KOPT-K1 (cell line): ENCODE results near the gene GATAD1.
"Not testable (repeated sequence)": the region's sequence is repeated elsewhere in the genome, so short reads cannot be mapped to it uniquely, and the experiment has no call there.

Source experiments
- H3K27ac ChIP-seq: fragments of 200-600 bp; sonication (generic); 2 replicates; pipeline ENCODE4 v1.5.1; 2016; ENCODE audit warnings: antibody characterized with exemption, mild to moderate bottlenecking, low read depth, low read length; ENCODE audit not compliant: poor library complexity, severe bottlenecking
- H3K36me3 ChIP-seq: fragments of 200-600 bp; sonication (generic); 2 replicates; pipeline ENCODE4 v1.5.1; 2017; ENCODE audit warnings: antibody characterized with exemption, mild to moderate bottlenecking, low read length, moderate library complexity; ENCODE audit not compliant: insufficient read depth
- H3K9me3 ChIP-seq: fragments of 200-600 bp; sonication (generic); 2 replicates; pipeline ENCODE4 v1.5.1; 2017; ENCODE audit warnings: antibody characterized with exemption, low read length, mild to moderate bottlenecking; ENCODE audit not compliant: insufficient read depth, poor library complexity, severe bottlenecking

The GATAD1 gene

DNA sequence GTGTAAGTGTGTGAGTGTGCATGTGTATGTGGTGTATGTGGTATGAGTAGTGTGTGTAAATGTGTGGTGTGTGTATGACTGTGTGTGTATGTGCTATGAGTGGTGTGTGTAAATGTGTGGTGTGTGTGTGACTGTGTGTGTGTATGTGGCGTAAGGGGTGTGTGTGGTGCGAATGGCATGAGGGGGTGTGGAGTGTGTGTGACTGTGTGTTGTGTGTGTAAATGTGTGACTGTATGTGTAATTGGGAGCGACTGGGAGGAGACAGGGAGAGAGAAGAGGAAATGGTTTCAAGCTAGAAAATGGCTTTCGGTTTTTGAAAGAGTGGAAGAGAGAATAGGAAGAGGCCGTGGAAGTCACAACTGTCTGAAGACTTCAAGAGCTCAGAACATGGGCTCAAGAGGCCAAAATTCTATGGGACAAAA lies 23.6 kb upstream of the GATAD1 start:
- H3K27ac ChIP-seq = no peak overlapping the region
- H3K9me3 ChIP-seq = no peaks in the 10 kb centered on the region
- H3K36me3 ChIP-seq = no peaks in the 10 kb centered on the region

- H3K9me3 ChIP-seq = no peaks in the 10 kb centered on the region
- H3K36me3 ChIP-seq = no peaks in the 10 kb centered on the region
- no peak overlapping the region for H3K27ac ChIP-seq
Observed at GRCh38 chr7:92425311-92425947, 21.9 kb upstream of the GATAD1 start.

DNA sequence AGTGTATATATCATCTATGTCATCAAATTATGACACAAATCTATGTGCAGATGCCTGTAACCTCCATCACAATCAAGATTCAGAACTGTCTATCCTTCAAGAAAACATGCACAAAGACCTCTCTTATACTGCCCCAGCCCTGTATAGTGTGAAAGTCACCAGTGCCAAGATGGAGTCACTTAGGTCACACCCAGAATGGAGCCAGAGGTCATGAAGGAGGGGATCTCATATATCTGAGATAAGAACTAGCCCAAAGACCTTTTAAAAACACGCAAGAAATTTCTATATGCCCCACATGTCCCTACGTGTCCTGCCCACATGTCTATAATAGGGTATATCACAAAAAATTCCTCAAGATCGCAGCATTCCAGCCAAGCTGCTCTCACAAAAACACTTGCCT lies 20.1 kb upstream of the GATAD1 start:
- no peak overlapping the region for H3K27ac ChIP-seq
- no peaks in the 10 kb centered on the region for H3K36me3 ChIP-seq
- no peaks in the 10 kb centered on the region for H3K9me3 ChIP-seq

- no peak overlapping the region for H3K27ac ChIP-seq
- no peaks in the 10 kb centered on the region for H3K36me3 ChIP-seq
- H3K9me3 ChIP-seq = no peaks in the 10 kb centered on the region
Observed at GRCh38 chr7:92432299-92432946, 14.9 kb upstream of the GATAD1 start.

DNA sequence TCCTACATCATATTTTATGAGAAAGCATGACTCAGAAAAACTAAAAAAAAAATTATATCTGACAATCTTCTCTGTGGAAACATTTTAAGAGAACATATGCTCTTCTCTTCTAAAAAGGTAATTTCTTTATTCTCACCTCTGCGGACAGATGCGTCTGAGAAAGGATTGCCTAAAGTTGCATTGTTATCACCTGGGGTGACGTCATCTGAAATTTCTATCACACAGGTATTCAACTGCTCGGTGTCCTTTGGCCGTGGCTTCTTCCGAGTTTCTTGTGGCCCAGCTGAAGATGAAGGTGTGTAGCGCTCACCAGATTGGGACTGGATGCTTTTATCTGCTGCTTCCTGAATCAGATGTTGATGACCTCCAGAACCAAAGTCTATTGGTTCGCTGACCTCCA lies 14.3 kb upstream of the GATAD1 start:
- no peaks in the 10 kb centered on the region for H3K36me3 ChIP-seq
- no peaks in the 10 kb centered on the region for H3K9me3 ChIP-seq
- H3K27ac ChIP-seq = no peak overlapping the region

- Histone ChIP-seq H3K36me3 (no peaks in the 10 kb centered on the region), H3K27ac (no peak overlapping the region), H3K9me3 (no peaks in the 10 kb centered on the region)
Observed at GRCh38 chr7:92435542-92435941, 11.7 kb upstream of the GATAD1 start.

DNA sequence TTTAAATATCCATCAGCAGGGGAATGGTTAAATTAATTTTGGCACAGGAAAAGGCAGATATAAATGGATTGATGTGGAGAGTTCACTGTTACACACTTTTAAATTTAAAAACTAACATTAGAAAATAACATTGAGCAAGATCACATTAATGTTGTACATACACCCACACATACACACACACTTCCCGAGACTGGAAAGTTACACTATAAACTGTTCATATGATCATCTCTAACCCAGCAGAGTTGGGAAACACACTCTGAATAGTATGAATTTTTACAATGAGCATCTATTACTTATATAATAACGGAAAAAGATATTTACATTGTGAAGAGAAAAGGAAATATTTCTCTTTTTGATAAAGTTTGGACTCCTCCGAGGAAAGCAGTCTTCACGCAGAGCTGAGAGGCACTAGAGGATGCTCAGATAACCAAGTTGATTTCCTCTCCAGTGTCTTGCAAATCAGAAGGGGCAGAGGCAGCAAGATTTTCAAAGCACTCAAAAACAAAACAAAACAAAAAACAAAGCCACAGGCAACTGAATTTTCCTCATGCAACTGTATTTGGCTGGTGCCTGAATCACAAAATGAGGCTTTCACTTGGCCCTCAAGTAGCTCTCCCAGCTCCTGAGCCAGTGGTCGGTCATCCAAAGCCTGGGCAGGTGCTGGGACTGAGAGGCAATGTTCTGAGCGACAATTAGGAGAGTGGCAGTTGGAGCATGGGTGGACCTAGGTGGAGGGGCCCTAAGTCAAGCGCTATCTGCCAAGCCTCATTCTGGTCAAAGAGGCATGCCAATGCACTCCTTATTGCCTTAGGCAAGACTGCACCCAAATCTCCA lies 10.5 kb upstream of the GATAD1 start:
- H3K9me3 ChIP-seq = no peaks in the 10 kb centered on the region

GRCh38 chr7:92437956-92438491 lies 9.3 kb upstream of the GATAD1 start:
- Histone ChIP-seq H3K27ac (no peak overlapping the region), H3K9me3 (no peaks in the 10 kb centered on the region), H3K36me3 (no peaks in the 10 kb centered on the region)

More for the DNA sequence above, 10.5 kb upstream of the GATAD1 start:
- H3K27ac ChIP-seq = no peak overlapping the region
- no peaks in the 10 kb centered on the region for H3K36me3 ChIP-seq

GRCh38 chr7:92442720-92443119 lies 4.6 kb upstream of the GATAD1 start:
- not testable (repeated sequence) for H3K27ac ChIP-seq, H3K36me3 ChIP-seq, H3K9me3 ChIP-seq

GRCh38 chr7:92446869-92447344 lies 375 bp upstream of the GATAD1 start:
- Histone ChIP-seq H3K9me3 (no peaks in the 10 kb centered on the region), H3K27ac (peak overlapping the region; percentile 93)

GRCh38 chr7:92448205-92448747 lies 994 bp downstream of the GATAD1 start:
- Histone ChIP-seq H3K9me3 (no peaks in the 10 kb centered on the region), H3K27ac (peak overlapping the region; percentile 93), H3K36me3 (peaks cover 30% of the 10 kb centered on the region; the same call in 1 of the 2 replicates)

More at GRCh38 chr7:92446869-92447344, 375 bp upstream of the GATAD1 start:
- H3K36me3 ChIP-seq = peaks cover 17% of the 10 kb centered on the region; the same call in 1 of the 2 replicates

GRCh38 chr7:92451645-92452044 lies 4.4 kb downstream of the GATAD1 start:
- peaks cover 56% of the 10 kb centered on the region for H3K36me3 ChIP-seq
- no peak overlapping the region for H3K27ac ChIP-seq

DNA sequence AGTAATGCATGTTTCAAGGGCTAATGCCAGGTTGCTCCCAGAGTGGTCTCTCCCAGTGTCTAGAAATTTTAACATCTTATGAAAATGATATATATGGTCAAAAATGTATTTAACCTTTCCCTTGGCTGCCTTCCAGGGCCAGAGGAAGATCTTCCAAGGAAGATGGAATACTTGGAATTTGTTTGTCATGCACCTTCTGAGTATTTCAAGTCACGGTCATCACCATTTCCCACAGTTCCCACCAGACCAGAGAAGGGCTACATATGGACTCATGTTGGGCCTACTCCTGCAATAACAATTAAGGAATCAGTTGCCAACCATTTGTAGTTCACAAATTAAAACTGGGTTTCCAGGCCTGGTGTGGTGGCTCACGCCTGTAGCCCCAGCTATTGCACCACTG lies 9.0 kb downstream of the GATAD1 start:
- peaks cover 43% of the 10 kb centered on the region for H3K36me3 ChIP-seq

More at GRCh38 chr7:92451645-92452044, 4.4 kb downstream of the GATAD1 start:
- no peaks in the 10 kb centered on the region for H3K9me3 ChIP-seq

GRCh38 chr7:92460109-92460508 lies 12.8 kb downstream of the GATAD1 start:
- Histone ChIP-seq H3K27ac (no peak overlapping the region), H3K36me3 (peaks cover 18% of the 10 kb centered on the region)

More for the DNA sequence above, 9.0 kb downstream of the GATAD1 start:
- Histone ChIP-seq H3K9me3 (no peaks in the 10 kb centered on the region), H3K27ac (no peak overlapping the region)

DNA sequence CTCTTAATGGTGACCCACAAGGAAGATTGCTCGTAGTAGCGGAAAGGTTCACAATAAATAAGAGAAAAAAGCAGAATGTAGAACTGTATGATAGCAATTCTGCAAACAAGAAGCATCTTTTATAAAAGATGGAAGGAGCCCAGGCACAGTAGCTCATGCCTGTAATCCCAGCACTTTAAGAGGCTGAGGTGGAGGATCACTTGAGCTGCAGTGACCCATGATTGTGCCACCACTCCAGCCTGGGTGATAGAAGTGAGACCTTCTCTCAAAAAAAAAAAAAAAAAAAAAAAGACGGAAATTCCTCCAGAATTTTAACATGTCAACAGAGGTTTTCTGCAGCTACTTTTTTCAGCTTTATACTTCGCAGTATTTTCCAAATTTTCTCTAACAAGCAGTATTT lies 13.2 kb downstream of the GATAD1 start:
- Histone ChIP-seq H3K27ac (no peak overlapping the region), H3K9me3 (no peaks in the 10 kb centered on the region), H3K36me3 (peaks cover 14% of the 10 kb centered on the region)

More at GRCh38 chr7:92460109-92460508, 12.8 kb downstream of the GATAD1 start:
- no peaks in the 10 kb centered on the region for H3K9me3 ChIP-seq
